ENCODE results near the gene TRABD.
A peak's percentile ranks its signal among the peaks of the same experiment; 100 is the strongest.

The TRABD gene

DNA sequence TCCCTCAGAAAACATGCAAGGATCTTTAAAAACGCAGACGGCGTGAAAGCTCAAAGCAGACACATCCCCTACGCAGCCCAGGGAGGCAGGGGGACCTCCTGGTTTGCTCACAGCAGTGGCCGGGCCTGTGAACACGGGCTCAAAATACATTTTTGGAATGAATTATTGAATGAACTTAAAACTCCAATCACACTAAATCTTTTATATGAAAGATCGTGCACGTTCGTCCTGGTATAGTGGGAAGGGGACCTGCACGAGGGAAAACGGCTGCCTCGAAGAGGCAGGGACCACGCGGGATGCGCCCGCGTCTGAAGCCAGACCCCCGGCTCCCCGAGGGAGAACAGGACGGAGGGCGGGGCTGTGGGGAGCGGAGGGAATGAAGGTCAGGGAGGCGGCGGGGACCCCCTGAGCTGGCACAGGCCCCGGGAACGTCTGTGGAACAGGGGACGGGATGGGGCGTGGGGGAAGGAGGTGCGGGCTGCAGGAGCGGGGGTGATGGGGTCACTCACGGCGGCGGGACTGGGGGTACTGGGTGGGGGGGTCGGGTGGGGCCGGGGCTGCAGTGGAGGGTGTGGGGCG is 16.4 kb upstream of the TRABD start:
- TF ChIP-seq CTCF (IDR thresholded peaks at IDR 0.05) (no peak), ZFX (IDR thresholded peaks at IDR 0.05; ENCODE audit: borderline replicate concordance) (no peak)
- H3K27ac ChIP-seq: peak overlapping the region; percentile 68

GRCh38 chr22:50169774-50170341 is 15.9 kb upstream of the TRABD start:
- peak overlapping the region; percentile 68 for H3K27ac ChIP-seq

GRCh38 chr22:50170453-50171318 is 15.0 kb upstream of the TRABD start, which contains the start of gene PANX2:
Gene PANX2 (plus strand): TSS chr22:50170731. CDS start chr22:50170731, 0 bp downstream.
- peak within 1 kb of the TSS; percentile 68 for H3K27ac ChIP-seq
- no peak for TF ChIP-seq CTCF (IDR thresholded peaks at IDR 0.05)
- TF ChIP-seq ZFX (IDR thresholded peaks at IDR 0.05; ENCODE audit: borderline replicate concordance): no peak

More at GRCh38 chr22:50169774-50170341, 15.9 kb upstream of the TRABD start:
- TF ChIP-seq CTCF (IDR thresholded peaks at IDR 0.05) (peak; percentile 29; the same call in 1 of the 2 replicates), ZFX (IDR thresholded peaks at IDR 0.05; ENCODE audit: borderline replicate concordance) (no peak)

DNA sequence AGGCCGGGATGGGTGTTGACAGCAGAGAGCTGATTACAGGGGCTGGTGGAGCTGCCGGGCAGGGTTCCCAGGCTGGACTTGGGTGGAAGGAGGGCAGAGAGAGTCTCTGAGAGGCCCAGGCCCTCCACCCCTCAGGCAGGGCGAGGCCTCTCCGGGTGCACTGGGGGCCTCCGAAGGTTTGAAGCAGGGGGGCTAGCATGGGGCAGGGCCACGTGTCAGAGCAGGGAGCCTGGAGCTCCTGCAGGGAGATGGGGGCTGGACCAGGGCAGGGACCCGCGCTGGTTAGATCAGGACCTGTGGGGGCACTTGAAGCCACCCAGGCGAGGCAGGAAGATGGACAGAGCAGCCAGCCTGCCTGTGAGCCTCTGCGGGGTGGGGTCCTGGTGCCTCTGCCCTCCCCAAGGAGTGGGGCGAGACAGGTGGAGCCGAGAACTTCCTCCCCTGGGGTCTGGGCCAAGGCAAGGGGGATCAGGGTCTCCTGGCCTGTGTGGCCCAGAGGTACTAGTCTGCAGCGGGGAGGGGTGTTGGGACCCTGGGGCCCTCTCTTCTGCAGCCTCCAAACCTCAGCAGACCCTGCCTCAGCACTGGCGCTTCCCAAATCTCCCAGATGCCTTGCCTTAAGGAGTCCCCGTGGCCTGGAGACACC is 14.3 kb upstream of the TRABD start:
- H3K27ac ChIP-seq: peak overlapping the region; percentile 18; the same call in 1 of the 2 replicates
- TF ChIP-seq CTCF (IDR thresholded peaks at IDR 0.05): no peak
- no peak for TF ChIP-seq ZFX (IDR thresholded peaks at IDR 0.05; ENCODE audit: borderline replicate concordance)

- H3K27ac ChIP-seq: peak overlapping the region; percentile 18; the same call in 1 of the 2 replicates
- TF ChIP-seq CTCF (IDR thresholded peaks at IDR 0.05) (no peak), ZFX (IDR thresholded peaks at IDR 0.05; ENCODE audit: borderline replicate concordance) (no peak)
Observed at GRCh38 chr22:50171965-50172421, 13.7 kb upstream of the TRABD start.

GRCh38 chr22:50173311-50173982 is 12.3 kb upstream of the TRABD start:
- no peak for TF ChIP-seq CTCF (IDR thresholded peaks at IDR 0.05)
- no peak for TF ChIP-seq ZFX (IDR thresholded peaks at IDR 0.05; ENCODE audit: borderline replicate concordance)
- no peak overlapping the region for H3K27ac ChIP-seq

All from 22Rv1 (cell line).